ENCODE measurements around the gene CFAP70.
"Not testable (repeated sequence)": the region's sequence is repeated elsewhere in the genome, so short reads cannot be mapped to it uniquely, and the experiment has no call there.

The CFAP70 gene

GRCh38 chr10:73358331-73359279 lies at the start of gene CFAP70:
Gene CFAP70, minus strand, starts transcription at chr10:73358864. Its CDS starts 4,068 bp downstream, at chr10:73354796.
- DNase-seq, result peak; percentile 95

- peak; percentile 7 for DNase-seq
These were observed 49.4 kb upstream of the CFAP70 start for GRCh38 chr10:73408061-73408460.

- no peak for DNase-seq
These were observed 48.8 kb upstream of the CFAP70 start for GRCh38 chr10:73407495-73407894.

- no peak for DNase-seq
These were observed 48.2 kb upstream of the CFAP70 start for GRCh38 chr10:73406846-73407245.

- DNase-seq, result no peak
These were observed 46.9 kb upstream of the CFAP70 start for GRCh38 chr10:73405556-73405955.

GRCh38 chr10:73404690-73405089 lies 46.0 kb upstream of the CFAP70 start:
- DNase-seq, result no peak

GRCh38 chr10:73401636-73402035 lies 43.0 kb upstream of the CFAP70 start:
- DNase-seq, result no peak

- DNase-seq, result no peak
These were observed 40.4 kb upstream of the CFAP70 start for GRCh38 chr10:73399063-73399462.

GRCh38 chr10:73398024-73398423 lies 39.4 kb upstream of the CFAP70 start:
- DNase-seq, result no peak

- not testable (repeated sequence) for DNase-seq
These were observed 35.7 kb upstream of the CFAP70 start for GRCh38 chr10:73394325-73394724.

GRCh38 chr10:73388228-73388627 lies 29.6 kb upstream of the CFAP70 start:
- no peak for DNase-seq

- no peak for DNase-seq
These were observed 27.9 kb upstream of the CFAP70 start for GRCh38 chr10:73386583-73386982.

- no peak for DNase-seq
These were observed 20.5 kb upstream of the CFAP70 start for GRCh38 chr10:73379064-73379748.

GRCh38 chr10:73376679-73377078 lies 18.0 kb upstream of the CFAP70 start:
- DNase-seq, result no peak

- DNase-seq, result no peak
These were observed 9.6 kb upstream of the CFAP70 start for GRCh38 chr10:73368238-73368637.

GRCh38 chr10:73366381-73367298 lies 8.0 kb upstream of the CFAP70 start:
- DNase-seq, result no peak

- no peak for DNase-seq
These were observed 6.3 kb upstream of the CFAP70 start for GRCh38 chr10:73364964-73365363.

GRCh38 chr10:73359492-73359891 lies 828 bp upstream of the CFAP70 start:
- no peak for DNase-seq

- no peak for DNase-seq
These were observed 843 bp downstream of the CFAP70 start for GRCh38 chr10:73357821-73358220.

GRCh38 chr10:73357166-73357565 lies 1.5 kb downstream of the CFAP70 start:
- no peak for DNase-seq

GRCh38 chr10:73344269-73344668 lies 14.4 kb downstream of the CFAP70 start:
- no peak for DNase-seq

- no peak for DNase-seq
These were observed 18.5 kb downstream of the CFAP70 start for GRCh38 chr10:73340121-73340520.

GRCh38 chr10:73339436-73339835 lies 19.2 kb downstream of the CFAP70 start:
- no peak for DNase-seq
